Body of pancreas (tissue), 4 donors: ENCODE measurements around the gene NPAS2.

Source experiments
- CTCF ChIP-seq, 7 experiments: fragments of 450-650 bp in 4 of 7; fragments of 200-600 bp in 3 of 7; sonication (generic) in 3 of 7; IDR thresholded peaks; one replicate each; pipeline ENCODE4 v1.5.1; 2016 to 2019; ENCODE audit warnings: antibody characterized with exemption in 7 of 7
- POLR2A ChIP-seq, 3 donors: fragments of 450-650 bp; IDR thresholded peaks; one replicate each; pipeline ENCODE4 v1.6.1; 2016; ENCODE audit warnings: antibody characterized with exemption in 3 of 3, mild to moderate bottlenecking in 2 of 3

DNA sequence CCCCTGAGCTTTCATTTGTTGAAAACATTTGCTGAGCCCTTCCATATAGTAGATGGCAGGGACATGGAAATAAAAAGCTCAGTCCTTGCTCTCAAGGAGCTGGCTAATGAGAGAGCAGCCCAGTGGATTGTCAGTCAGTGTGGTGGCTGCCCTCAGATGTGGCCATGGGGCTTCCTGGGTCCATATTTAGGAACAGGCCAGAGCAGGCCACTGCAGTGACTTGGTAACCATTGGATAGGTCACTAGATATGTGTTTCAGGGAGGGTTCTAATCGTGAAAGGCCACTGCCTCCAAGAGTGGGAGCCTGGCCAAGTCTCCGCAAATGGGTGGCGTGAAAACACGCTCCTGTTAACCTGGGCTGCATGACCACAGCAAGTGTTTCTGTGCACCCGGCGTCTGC, 37.4 kb downstream of the NPAS2 start:
- TF ChIP-seq CTCF (IDR thresholded peaks at IDR 0.05) (no peak), POLR2A (IDR thresholded peaks at IDR 0.05) (no peak)
